ENCODE data around the gene ZSWIM1. TPM values are rescaled to one million over a fixed set of nuclear protein-coding genes. Genes with fewer than 3 reads are reported as not detected.

The ZSWIM1 gene
- total and polyA plus RNA-seq, 2 of the 13 experiments (the other 11 are each of a cell fraction or from before 2014, with no cell fraction given): 9.5 to 11.7 TPM

DNA sequence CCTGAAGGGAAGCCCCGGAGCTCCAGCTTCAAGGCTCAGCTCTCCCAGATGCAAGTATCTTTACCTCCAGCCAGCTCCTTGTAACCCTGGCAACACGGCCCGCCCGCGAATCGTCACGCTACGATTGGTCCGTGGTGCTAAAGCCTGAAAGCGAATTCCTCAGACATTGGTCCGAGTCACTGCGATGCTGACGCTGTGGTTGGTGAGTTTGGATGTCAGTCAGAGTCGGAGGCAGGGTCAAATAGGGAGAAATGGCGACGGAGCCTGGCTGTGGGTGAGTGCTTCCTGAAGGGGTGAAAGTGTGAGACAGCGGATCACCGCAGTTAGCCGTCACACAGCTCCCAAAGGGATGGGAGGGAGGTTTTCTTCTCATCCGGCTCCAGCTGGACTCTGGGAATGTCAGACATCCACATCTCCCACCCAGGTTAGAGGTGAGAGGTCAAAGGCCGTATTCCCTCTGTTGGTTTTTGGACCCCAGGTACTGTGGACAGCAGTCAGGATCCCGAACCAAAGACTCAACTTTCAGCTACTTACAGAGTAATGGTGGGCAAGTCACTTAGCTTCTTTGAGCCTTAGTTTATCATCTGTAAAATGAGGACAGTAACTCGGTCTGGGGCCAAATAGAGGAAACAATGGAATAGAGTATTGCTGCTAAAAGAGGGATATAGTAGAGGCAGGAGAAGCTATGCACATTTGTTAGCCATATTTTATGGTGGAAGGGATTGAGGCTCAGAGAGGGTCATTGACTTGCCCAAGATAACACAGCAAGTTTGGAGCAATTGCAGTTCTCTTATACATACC lies at the start of gene ZSWIM1 (continued):
- peak; percentile 84 for TF ChIP-seq YEATS2 (CRISPR knock-in tag; IDR thresholded peaks at IDR 0.05; ENCODE audit: borderline replicate concordance)
- TF ChIP-seq MAFF (IDR thresholded peaks at IDR 0.05; ENCODE audit: low read depth, low read length): no peak
- no peak for TF ChIP-seq ZBTB1 (CRISPR knock-in tag; IDR thresholded peaks at IDR 0.05; ENCODE audit: borderline replicate concordance)
- no peak for TF ChIP-seq ZNF724P (CRISPR knock-in tag; IDR thresholded peaks at IDR 0.05; ENCODE audit: borderline replicate concordance)
- TF ChIP-seq, protein P1, sequence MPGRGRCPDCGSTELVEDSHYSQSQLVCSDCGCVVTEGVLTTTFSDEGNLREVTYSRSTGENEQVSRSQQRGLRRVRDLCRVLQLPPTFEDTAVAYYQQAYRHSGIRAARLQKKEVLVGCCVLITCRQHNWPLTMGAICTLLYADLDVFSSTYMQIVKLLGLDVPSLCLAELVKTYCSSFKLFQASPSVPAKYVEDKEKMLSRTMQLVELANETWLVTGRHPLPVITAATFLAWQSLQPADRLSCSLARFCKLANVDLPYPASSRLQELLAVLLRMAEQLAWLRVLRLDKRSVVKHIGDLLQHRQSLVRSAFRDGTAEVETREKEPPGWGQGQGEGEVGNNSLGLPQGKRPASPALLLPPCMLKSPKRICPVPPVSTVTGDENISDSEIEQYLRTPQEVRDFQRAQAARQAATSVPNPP (CRISPR knock-in tag; IDR thresholded peaks at IDR 0.05): no peak
- peak; percentile 99 for TF ChIP-seq TAF1 (CRISPR knock-in tag; IDR thresholded peaks at IDR 0.05)
- no peak for TF ChIP-seq ZNF251 (CRISPR knock-in tag; IDR thresholded peaks at IDR 0.05)
- 0 out of 2 replicates have a peak, but pooled peaks have one; percentile 50 for TF ChIP-seq MXD3 (CRISPR knock-in tag; IDR thresholded peaks at IDR 0.05)
- no peak for TF ChIP-seq NCOA1 (CRISPR knock-in tag; IDR thresholded peaks at IDR 0.05)
- TF ChIP-seq TBP (CRISPR knock-in tag; IDR thresholded peaks at IDR 0.05): no peak
- TF ChIP-seq REXO4 (CRISPR knock-in tag; IDR thresholded peaks at IDR 0.05; ENCODE audit: borderline replicate concordance): no peak
- TF ChIP-seq, protein P2, sequence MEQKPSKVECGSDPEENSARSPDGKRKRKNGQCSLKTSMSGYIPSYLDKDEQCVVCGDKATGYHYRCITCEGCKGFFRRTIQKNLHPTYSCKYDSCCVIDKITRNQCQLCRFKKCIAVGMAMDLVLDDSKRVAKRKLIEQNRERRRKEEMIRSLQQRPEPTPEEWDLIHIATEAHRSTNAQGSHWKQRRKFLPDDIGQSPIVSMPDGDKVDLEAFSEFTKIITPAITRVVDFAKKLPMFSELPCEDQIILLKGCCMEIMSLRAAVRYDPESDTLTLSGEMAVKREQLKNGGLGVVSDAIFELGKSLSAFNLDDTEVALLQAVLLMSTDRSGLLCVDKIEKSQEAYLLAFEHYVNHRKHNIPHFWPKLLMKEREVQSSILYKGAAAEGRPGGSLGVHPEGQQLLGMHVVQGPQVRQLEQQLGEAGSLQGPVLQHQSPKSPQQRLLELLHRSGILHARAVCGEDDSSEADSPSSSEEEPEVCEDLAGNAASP (CRISPR knock-in tag; IDR thresholded peaks at IDR 0.05; ENCODE audit: borderline replicate concordance): peak; percentile 95; the same call in 1 of the 2 replicates
- no peak for TF ChIP-seq EHMT2 (IDR thresholded peaks at IDR 0.05; ENCODE audit: borderline replicate concordance, low read depth, low read length)
- TF ChIP-seq ATAD3A (CRISPR knock-in tag; IDR thresholded peaks at IDR 0.05): no peak
- TF ChIP-seq NFIC (IDR thresholded peaks at IDR 0.05; ENCODE audit: low read length): no peak
- TF ChIP-seq SRSF4 (IDR thresholded peaks at IDR 0.05; ENCODE audit: low read depth, low read length, poor library complexity, severe bottlenecking): no peak
- peak; percentile 52 for TF ChIP-seq UBTF (CRISPR knock-in tag; IDR thresholded peaks at IDR 0.05)
- peak; percentile 22; the same call in 1 of the 2 replicates for TF ChIP-seq MZF1 (CRISPR knock-in tag; IDR thresholded peaks at IDR 0.05; ENCODE audit: borderline replicate concordance)
- peak; percentile 76; the same call in 1 of the 2 replicates for TF ChIP-seq REPIN1 (CRISPR knock-in tag; IDR thresholded peaks at IDR 0.05; ENCODE audit: borderline replicate concordance, low read depth)
- no peak for TF ChIP-seq ZNF781 (CRISPR knock-in tag; IDR thresholded peaks at IDR 0.05; ENCODE audit: borderline replicate concordance, not compliant biosample characterization)
- 0 out of 2 replicates have a peak, but pooled peaks have one; percentile 21 for TF ChIP-seq ZNF12 (CRISPR knock-in tag; IDR thresholded peaks at IDR 0.05)
- no peak for TF ChIP-seq ZNF207 (IDR thresholded peaks at IDR 0.05; ENCODE audit: borderline replicate concordance)
- TF ChIP-seq CBX1 (IDR thresholded peaks at IDR 0.05; ENCODE audit: low read depth): no peak
- TF ChIP-seq ZNF496 (CRISPR knock-in tag; IDR thresholded peaks at IDR 0.05; ENCODE audit: insufficient replicate concordance): no peak
- TF ChIP-seq ISX (CRISPR knock-in tag; conservative IDR thresholded peaks at IDR 0.05): no peak
